ENCODE data around the gene IPO7.
"Not testable (repeated sequence)": the region's sequence is repeated elsewhere in the genome, so short reads cannot be mapped to it uniquely, and the experiment has no call there.

IPO7 gene

DNA sequence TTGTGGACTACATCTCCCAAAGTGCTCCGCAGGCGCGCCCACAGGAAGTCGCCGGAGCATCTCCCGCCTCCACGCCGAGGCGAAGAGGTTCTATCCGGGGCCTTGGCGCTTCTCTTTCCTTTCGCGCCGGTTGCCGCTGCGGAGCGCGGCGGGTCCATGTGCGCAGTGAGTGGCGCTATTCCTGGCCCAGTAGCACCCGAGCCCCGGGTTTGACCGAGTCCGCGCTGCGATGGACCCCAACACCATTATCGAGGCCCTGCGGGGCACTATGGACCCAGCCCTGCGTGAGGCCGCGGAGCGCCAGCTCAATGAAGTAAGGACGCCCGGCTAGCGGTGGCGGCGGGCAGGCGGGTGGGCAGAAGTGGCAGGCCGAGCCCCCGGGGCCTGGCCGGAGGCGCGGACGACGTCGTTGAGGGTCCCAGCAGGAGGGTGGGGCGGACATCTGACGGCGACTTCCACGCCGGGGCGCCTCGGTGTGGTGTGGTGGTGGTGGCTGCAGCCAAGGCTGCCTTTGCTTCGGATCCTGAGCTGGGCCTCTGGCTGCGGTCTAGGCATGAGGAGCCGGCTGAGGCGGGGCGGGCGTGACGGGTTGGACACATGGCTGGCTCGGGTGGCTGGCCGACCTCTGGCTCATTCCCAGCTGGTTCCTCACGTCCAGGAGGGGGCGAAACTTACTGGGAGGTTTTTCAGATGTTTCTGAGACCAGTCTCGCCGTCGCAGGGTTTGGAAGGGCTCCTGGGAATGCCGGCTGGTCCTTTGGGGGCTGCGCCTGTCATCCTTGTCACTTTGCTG, at the start of gene IPO7:
Gene IPO7 (plus strand): TSS at position 118 of the 792 bp plus-strand sequence. CDS start 112 bp downstream, at position 230.
- Mint-ChIP-seq H3K27ac (peak within 1 kb of the TSS; percentile 98), H3K4me1 (peaks cover 24% of the 10 kb centered on the region), H3K36me3 (peaks cover 57% of the 10 kb centered on the region), H3K9me3 (peaks cover 2% of the 10 kb centered on the region), H3K4me3 (peak within 1 kb of the TSS; percentile 94)
- ATAC-seq (peak; percentile 99), DNase-seq (ENCODE audit: low spot score in 2 of 2) (peak; percentile 66 to 90)

DNA sequence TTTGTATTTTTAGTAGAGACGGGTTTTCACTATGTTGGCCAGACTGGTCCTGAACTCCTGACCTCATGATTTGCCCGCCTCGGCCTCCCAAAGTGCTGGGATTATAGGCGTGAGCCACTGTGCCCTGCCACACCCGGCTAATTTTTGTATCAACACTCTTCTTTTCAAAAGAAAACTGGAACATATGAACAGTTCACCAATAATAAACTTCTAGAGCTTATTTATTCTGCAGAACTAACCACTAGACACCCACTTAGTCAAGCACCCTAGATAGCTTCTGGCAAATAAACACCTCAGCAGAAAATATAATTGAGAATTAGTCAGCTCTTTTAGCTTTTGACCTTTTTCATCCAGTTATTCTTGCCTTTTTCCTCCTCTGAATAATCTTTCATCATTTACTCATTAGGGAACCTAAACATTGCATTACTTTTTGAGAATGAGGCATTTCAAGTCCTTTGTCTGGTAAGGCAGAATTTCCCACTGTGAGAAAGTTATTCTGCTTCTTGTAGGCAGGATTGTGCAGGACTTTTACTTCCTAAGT, 42.7 kb upstream of the IPO7 start:
- no peak overlapping the region for H3K27ac Mint-ChIP-seq
- H3K4me3 Mint-ChIP-seq = no peak overlapping the region
- DNase-seq (ENCODE audit: low spot score in 2 of 2) (no peak), ATAC-seq (peak; percentile 16)
- H3K4me1 Mint-ChIP-seq = peaks cover 10% of the 10 kb centered on the region
- no peaks in the 10 kb centered on the region for H3K36me3 Mint-ChIP-seq
- no peaks in the 10 kb centered on the region for H3K9me3 Mint-ChIP-seq

DNA sequence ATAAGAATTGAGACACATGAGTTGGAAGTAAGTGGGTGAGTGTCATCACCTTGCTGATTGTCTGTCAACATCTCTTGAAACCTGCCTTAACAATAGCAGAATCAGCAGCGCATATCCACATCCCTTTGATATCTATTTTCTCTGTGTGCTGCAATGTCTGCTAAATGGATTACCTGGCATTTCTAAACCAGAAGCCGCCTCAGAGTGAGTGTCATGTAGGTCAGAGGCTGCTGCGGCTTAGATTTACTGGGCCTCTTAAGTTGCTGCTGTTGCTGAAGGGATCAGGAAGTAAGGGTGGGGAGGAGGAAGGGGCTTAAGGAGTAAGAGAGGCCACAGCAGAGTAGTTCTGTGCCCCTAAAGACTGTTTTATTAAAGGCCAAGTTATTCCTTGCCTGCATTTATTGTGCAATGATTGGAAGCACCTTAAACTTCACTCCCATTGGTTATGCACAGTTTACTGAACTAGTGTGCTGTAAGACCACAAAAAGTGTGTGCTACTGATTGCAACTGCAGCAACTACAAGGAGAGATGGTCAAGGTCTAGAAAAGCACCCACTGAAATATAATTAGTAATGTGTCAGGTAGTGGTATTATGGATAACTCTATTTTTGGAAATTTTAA, 40.3 kb upstream of the IPO7 start:
- Mint-ChIP-seq H3K4me1 (peaks cover 17% of the 10 kb centered on the region), H3K36me3 (no peaks in the 10 kb centered on the region), H3K9me3 (no peaks in the 10 kb centered on the region), H3K27ac (no peak overlapping the region), H3K4me3 (no peak overlapping the region)
- no peak for DNase-seq (ENCODE audit: low spot score in 2 of 2)
- ATAC-seq = no peak

DNA sequence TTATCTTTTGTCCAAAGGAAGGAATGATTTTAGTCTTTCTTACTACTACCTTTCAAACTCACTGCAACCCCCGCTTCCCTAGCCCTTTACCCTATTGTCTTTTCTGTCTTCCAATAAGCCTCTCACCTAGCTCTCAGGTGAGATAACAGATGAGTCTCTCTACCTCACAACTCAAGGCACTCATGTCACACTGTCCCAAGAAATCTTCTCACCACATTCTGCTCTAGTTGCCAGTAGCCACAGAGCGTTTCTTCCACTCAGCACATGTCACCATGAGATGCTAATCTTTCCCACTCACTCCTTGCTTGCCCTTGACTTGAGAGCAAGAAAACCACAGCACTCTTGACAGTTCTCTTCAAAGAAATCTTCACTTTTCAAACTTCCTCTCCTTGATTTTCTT, 37.4 kb upstream of the IPO7 start:
- peaks cover 17% of the 10 kb centered on the region for H3K4me1 Mint-ChIP-seq
- H3K27ac Mint-ChIP-seq = no peak overlapping the region
- DNase-seq (ENCODE audit: low spot score in 2 of 2) (no peak), ATAC-seq (peak; percentile 64)
- H3K9me3 Mint-ChIP-seq = no peaks in the 10 kb centered on the region
- H3K4me3 Mint-ChIP-seq = no peak overlapping the region
- H3K36me3 Mint-ChIP-seq = no peaks in the 10 kb centered on the region

DNA sequence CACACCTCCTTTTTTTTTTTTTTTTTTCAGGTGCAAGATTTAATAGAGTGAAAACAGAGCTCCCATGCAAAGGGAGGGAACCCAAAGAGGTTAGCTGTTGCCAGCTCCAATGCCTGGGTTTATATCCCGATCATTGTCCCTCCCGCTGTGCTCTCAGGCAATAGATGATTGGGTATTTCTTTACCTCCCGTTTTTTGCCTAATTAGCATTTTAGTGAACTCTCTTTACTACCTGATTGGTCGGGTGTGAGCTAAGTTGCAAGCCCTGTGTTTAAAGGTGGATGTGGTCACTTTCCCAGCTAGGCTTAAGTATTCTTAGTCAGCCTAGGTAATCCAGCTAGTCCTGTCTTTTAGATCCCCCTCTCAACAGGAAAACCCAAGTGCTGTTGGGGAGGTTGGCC, 36.7 kb upstream of the IPO7 start:
- ATAC-seq; H3K4me3 Mint-ChIP-seq; H3K27ac Mint-ChIP-seq; H3K36me3 Mint-ChIP-seq; DNase-seq (ENCODE audit: low spot score in 2 of 2); H3K9me3 Mint-ChIP-seq: not testable (repeated sequence)
- H3K4me1 Mint-ChIP-seq = peaks cover 17% of the 10 kb centered on the region

- peaks cover 7% of the 10 kb centered on the region for H3K4me1 Mint-ChIP-seq
- no peak overlapping the region for H3K4me3 Mint-ChIP-seq
- H3K36me3 Mint-ChIP-seq = no peaks in the 10 kb centered on the region
- H3K27ac Mint-ChIP-seq = no peak overlapping the region
- no peak for DNase-seq (ENCODE audit: low spot score in 2 of 2)
- H3K9me3 Mint-ChIP-seq = no peaks in the 10 kb centered on the region
- ATAC-seq = no peak
These were observed 33.1 kb upstream of the IPO7 start for GRCh38 chr11:9351321-9351881.

DNA sequence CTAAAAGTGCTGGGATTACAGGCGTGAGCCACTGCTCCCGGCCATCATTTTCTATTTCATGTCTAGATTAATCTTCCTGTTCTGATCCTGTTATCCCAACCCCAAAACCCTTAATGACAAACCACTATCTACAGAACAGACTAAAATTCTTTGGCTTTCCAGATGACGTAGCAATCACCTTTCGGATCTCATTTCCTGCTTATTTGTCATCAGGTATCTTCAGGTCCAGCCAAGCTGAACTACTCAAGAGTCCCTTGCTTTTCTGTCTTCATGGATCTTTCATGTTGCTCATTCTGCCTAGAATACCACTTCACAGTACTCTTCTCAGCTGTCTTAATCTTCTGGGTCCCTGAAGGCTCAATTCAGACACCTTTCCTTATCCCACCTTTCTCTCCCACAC, 27.4 kb upstream of the IPO7 start:
- Mint-ChIP-seq H3K27ac (no peak overlapping the region), H3K4me1 (peaks cover 8% of the 10 kb centered on the region), H3K9me3 (no peaks in the 10 kb centered on the region), H3K36me3 (no peaks in the 10 kb centered on the region), H3K4me3 (no peak overlapping the region)
- ATAC-seq = no peak
- no peak for DNase-seq (ENCODE audit: low spot score in 2 of 2)

- peak overlapping the region; percentile 71 for H3K27ac Mint-ChIP-seq
- not testable (repeated sequence) for H3K4me3 Mint-ChIP-seq; H3K9me3 Mint-ChIP-seq; DNase-seq (ENCODE audit: low spot score in 2 of 2); H3K36me3 Mint-ChIP-seq; ATAC-seq
- peaks cover 29% of the 10 kb centered on the region for H3K4me1 Mint-ChIP-seq
These were observed 23.4 kb upstream of the IPO7 start for GRCh38 chr11:9360862-9361622.

GRCh38 chr11:9362393-9362863, 22.0 kb upstream of the IPO7 start:
- H3K4me1 Mint-ChIP-seq = peaks cover 29% of the 10 kb centered on the region
- ATAC-seq (no peak), DNase-seq (ENCODE audit: low spot score in 2 of 2) (peak in 1 of 2 donors; percentile 53)
- peak overlapping the region; percentile 71 for H3K27ac Mint-ChIP-seq
- no peaks in the 10 kb centered on the region for H3K36me3 Mint-ChIP-seq
- H3K4me3 Mint-ChIP-seq = peak overlapping the region; percentile 25
- no peaks in the 10 kb centered on the region for H3K9me3 Mint-ChIP-seq

- Mint-ChIP-seq H3K4me1 (peaks cover 29% of the 10 kb centered on the region), H3K36me3 (no peaks in the 10 kb centered on the region), H3K27ac (peak overlapping the region; percentile 71), H3K4me3 (peak overlapping the region; percentile 68), H3K9me3 (no peaks in the 10 kb centered on the region)
- ATAC-seq = peak; percentile 96
- peak; percentile 71 to 90 for DNase-seq (ENCODE audit: low spot score in 2 of 2)
These were observed 20.2 kb upstream of the IPO7 start for GRCh38 chr11:9363954-9364912.

GRCh38 chr11:9367551-9367950, 16.9 kb upstream of the IPO7 start:
- DNase-seq (ENCODE audit: low spot score in 2 of 2) = no peak
- no peak overlapping the region for H3K27ac Mint-ChIP-seq
- no peak overlapping the region for H3K4me3 Mint-ChIP-seq
- H3K4me1 Mint-ChIP-seq = peaks cover 16% of the 10 kb centered on the region
- ATAC-seq = no peak
- no peaks in the 10 kb centered on the region for H3K9me3 Mint-ChIP-seq
- no peaks in the 10 kb centered on the region for H3K36me3 Mint-ChIP-seq

DNA sequence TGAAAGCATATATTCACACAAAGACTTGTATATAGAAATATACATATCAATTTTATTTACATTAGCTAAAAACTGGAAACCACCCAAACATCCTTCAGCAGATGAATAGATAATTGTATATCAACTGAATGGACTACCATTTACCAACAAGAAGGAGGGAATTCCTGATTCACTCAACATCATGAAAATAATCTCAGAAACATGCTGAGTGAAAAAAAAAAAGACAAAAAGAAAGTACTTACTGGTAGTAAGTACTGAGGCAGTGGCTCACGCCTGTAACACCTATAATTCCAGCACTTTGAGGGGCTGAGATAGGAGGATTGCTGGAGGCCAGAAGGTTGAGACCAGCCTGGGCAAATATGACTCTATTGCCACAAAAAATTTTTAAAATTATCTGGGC, 7.4 kb upstream of the IPO7 start:
- DNase-seq (ENCODE audit: low spot score in 2 of 2) = no peak
- H3K36me3 Mint-ChIP-seq = no peaks in the 10 kb centered on the region
- no peak for ATAC-seq
- H3K4me1 Mint-ChIP-seq = no peaks in the 10 kb centered on the region
- H3K9me3 Mint-ChIP-seq = no peaks in the 10 kb centered on the region
- no peak overlapping the region for H3K27ac Mint-ChIP-seq
- H3K4me3 Mint-ChIP-seq = no peak overlapping the region

DNA sequence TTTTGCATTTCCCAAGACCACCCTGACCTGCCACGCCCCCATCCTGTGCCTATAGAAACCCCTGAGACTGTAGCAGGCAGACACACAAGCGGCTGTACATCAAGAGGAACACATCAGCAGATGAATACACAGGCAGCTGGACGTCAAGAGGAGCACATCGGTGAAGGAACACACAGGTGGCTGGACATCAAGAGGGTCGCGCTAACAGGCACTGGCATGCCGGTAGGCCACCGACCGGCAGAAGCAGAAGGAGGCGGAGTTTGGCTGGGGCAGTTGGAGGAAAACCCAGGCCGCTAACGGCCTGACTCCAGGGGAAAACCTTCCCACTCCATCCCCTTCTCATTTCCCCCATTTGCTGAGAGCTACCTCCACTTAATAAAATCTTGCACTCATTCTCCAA, 5.4 kb upstream of the IPO7 start:
- no peak for DNase-seq (ENCODE audit: low spot score in 2 of 2)
- Mint-ChIP-seq H3K27ac (no peak overlapping the region), H3K9me3 (no peaks in the 10 kb centered on the region), H3K36me3 (peaks cover under 1% of the 10 kb centered on the region), H3K4me3 (no peak overlapping the region), H3K4me1 (peaks cover 1% of the 10 kb centered on the region)
- no peak for ATAC-seq

- Mint-ChIP-seq H3K36me3 (peaks cover 18% of the 10 kb centered on the region), H3K27ac (no peak overlapping the region), H3K4me3 (no peak overlapping the region), H3K4me1 (peaks cover 14% of the 10 kb centered on the region), H3K9me3 (peaks cover 2% of the 10 kb centered on the region)
- no peak for DNase-seq (ENCODE audit: low spot score in 2 of 2)
- ATAC-seq = no peak
These were observed 3.7 kb upstream of the IPO7 start for GRCh38 chr11:9380773-9381172.
